Islet of Langerhans (tissue), 1 donor: ENCODE data around the gene TMPRSS6.

Experiments used
- FAIRE-seq: peaks from one replicate; lab custom pipeline; 2011; peaks lifted over from hg19 to GRCh38; lab: Jason Lieb, UNC

The TMPRSS6 gene

DNA sequence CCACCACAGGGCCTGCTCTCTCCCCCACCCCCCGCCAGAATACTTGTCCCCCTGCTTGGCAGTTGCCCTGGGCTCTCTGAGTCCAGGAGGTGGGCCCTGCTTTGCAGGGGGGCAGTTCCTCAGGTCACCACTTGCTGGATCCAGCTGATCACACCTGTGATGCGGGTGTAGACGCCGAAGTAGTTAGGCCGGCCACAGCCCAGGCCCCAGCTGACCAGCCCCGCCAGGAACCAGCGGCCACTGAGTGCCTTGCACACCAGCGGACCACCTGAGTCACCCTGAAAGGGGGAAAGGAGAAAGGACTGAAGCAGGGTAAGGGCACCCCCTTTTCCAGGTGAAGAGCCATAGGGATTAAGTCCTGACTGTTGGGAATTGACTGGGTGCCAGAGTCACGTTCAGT is 43.6 kb downstream of the TMPRSS6 start:
- no peak for FAIRE-seq

DNA sequence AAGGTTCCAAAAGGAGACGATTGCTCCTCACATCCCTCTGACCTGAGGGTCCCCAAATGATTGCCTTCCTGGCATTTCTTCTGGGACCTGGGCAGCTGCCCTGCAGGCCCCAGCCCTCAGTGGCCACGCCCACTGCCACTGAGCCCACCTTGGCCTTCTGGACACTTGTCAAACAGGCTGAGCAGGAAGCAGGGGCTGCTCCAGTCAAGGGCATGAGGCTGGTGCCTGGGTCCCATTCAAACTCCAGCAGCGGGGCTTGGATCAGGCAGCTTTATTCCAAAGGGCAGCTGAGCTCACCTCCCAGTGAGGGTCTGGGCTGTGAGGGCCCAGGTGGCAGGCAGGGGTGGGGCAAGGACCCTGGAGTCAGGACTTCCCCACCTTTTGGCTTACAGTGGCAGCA is 44.3 kb downstream of the TMPRSS6 start:
- FAIRE-seq, result no peak

- no peak for FAIRE-seq
Measured at GRCh38 chr22:37064553-37064952, 45.0 kb downstream of the TMPRSS6 start.

DNA sequence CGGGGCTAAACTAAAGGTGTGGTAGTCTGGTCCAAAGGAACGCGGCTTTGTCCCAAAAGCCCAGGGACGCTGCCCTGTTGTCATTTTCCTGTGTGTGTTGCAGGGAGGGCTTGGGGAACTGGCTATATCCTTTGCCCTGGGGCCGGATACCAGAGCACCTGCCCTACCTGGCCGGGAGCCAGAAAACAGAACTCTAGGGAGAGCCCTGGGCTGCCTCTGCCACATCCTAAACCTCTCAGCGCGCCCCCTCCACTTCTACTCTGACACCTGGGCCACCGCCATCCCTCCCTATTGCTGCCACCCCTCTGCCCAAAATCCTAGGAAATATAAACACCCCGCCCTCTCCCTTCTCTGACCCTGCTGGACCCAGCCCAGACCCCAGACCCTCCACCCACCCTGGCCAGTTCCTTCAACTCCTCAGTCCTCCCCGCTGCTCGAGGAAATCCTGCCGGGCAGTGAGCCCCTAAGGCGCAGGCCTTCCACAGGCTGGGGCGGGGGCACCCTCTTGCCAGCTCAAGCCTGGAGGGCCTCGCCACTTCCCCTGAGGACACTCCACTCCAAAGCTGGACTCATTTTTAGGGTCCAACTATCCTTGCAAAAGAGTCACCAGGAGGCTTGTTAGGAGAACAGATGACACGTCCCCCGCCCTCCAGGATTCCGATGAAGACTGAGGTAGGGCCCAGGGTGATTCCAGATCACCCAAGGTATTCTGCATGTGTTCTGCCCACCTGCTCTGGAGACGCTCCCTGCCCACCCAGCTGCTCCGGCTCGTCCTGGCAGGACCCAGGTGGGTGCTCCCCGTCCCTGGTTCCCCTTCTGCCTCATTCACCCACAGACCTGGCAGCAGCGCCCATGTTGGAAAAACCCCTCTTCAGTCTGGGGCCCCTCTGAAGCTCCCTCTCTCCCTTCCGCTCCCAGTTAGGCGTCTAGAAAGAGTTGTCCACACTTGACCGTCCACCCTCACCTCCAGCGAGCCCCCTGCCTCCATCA is 45.8 kb downstream of the TMPRSS6 start:
- no peak for FAIRE-seq

GRCh38 chr22:37062702-37063381 is 46.7 kb downstream of the TMPRSS6 start:
- FAIRE-seq, result no peak

DNA sequence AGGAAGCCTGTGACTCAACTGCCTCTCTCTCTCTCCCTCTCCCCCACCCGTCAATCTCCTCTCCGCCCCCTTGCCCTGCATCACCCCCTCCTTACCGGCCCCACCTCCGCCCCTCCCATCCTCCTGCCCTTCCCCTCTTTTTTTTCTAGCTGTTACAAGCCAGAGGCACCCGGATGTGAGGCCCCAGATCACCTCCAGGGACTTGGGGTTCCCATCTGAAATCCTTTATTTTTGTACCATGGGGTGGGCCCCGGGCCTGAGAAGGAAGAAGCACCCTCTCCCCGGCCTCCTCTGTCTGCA is 47.2 kb downstream of the TMPRSS6 start:
- FAIRE-seq, result no peak

GRCh38 chr22:37061611-37062375 is 47.7 kb downstream of the TMPRSS6 start:
- FAIRE-seq, result no peak

DNA sequence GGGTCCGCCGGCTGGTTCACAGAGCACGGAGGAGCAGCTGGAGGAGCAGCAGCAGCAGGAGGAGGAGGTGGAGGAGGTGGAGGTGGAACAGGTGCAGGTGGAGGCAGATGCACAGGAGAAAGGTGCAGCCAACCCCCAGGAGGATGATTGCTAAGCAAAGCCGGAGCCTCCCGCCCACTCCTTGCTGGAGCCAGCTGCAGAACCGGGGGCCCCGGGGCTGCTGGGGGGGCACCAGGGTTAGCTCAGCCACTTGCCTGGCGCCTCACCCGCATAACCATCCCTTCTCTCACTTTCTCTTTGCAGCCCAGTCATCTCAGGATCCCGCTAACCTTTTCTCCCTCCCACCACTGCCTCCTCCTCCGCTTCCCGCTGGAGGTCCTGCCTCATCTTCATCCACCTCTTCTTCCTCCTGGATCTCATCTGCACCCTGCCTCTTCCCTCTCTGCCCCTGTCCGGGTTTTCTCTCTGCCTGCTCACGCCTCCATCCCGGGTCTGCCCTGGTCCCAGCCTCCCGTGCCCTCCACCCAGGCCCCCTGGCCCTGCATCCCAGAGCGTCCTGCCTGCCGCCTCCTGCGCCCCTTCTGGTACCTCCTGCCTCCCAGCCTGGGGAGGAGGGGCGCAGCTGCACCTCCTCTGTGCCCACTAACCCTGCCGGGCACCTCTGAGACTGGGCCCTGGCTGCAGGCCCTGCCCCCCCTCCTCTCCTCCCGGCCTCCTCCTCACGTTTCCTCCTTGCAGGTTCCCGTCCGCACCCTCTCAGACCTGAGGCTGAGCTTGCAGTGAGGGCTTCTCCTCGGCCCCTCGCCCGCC is 48.5 kb downstream of the TMPRSS6 start:
- no peak for FAIRE-seq

DNA sequence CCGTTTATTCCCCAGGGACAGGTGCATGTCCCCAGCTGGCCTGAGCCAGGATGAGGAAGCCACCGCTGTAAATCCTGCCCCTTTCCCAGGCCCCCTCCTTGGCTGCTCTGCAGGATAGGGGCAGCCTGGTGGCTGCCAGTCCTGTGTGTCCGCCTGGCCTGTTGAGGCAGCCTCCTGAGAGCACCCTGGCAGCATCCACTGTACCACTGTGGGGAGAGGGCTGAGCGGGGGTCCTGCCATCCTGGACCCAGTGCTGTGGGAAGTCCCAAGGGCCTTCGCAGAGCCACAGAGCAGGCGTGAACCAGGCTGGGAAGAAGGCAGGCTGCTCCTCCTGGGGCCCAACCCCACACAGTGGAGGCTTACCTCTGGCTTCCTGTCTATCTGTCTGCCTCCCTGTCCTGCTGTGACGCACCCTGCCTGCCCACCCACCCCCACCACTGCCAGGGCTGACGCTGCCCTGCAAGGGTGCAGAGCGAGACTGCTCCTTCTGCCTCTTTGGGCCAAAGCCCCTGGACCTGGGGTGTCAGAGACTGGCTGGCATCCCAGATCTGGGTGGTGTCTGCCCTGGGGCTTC is 49.5 kb downstream of the TMPRSS6 start:
- no peak for FAIRE-seq

- FAIRE-seq, result no peak
Measured at GRCh38 chr22:37058917-37059701, 50.4 kb downstream of the TMPRSS6 start.

DNA sequence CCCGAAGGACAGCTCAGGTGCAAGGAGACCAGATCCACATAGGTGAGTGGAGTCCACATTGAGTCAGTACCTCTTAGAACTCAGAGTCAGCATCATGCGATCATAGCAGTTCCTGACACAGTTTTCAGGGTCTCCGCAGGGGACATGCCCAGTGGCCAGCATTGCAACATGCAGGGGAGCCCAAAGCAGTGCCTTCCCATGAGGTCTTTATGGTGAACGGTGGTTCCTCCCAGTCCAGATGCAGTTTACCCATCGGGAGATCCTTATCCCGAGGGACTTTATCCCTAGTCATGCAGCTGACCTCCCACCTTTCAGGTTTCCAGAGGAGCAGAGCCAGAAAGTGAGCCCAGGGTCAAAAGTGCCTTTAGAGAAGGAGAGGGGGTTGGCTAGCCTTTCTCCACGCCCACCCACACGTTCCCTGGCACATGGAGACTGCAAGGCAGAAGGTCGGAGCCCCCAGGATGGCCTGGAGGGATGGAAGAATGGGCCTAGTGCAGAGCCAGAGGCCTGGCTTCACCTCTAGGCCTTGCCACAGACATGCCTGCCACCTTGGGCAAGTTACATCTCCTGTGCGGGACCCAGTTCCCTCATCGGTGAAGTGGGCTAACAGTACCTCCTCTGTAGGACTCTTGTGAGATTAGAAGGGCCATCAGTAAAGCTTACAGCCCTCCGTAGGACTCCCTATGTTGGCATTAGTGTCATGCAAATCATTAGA is 51.6 kb downstream of the TMPRSS6 start:
- FAIRE-seq, result no peak

DNA sequence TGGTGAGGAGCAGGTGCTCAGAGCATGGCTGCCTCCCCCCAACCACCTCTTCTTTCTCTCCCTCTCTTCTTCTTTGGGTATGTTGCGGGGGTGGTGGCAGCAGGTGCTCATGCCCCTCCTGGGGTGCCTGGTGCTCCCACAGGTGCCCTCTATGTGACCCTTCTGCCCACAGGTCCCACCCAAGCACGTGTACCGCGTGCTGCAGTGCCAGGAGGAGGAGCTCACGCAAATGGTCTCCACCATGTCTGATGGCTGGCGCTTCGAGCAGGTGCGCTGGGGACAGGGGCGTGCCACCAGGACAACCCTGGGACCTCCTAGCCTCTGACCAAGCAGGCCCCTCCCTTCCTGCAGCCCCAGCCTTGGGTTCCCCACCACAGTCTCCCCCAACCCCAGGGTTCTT is 52.3 kb downstream of the TMPRSS6 start:
- FAIRE-seq, result no peak

DNA sequence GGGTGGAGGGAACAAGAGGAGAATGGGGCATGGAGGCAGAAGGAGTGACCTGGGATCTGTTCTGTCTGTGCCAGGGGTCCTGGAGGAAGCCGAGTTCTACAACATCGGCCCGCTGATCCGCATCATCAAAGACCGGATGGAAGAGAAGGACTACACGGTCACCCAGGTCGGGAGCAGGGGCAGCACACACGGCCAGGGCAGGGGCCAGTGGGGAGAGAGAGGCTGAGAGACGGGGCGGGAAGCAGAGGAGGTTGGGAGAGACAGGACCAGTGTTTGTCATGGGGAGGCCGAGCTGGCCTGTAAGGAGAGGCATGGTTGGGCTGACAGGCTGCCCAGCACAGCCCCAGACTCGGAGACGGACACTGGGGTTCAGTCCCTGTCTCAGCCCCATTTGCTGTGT is 53.3 kb downstream of the TMPRSS6 start:
- FAIRE-seq, result no peak

- no peak for FAIRE-seq
Measured at GRCh38 chr22:37054600-37055365, 54.7 kb downstream of the TMPRSS6 start.

DNA sequence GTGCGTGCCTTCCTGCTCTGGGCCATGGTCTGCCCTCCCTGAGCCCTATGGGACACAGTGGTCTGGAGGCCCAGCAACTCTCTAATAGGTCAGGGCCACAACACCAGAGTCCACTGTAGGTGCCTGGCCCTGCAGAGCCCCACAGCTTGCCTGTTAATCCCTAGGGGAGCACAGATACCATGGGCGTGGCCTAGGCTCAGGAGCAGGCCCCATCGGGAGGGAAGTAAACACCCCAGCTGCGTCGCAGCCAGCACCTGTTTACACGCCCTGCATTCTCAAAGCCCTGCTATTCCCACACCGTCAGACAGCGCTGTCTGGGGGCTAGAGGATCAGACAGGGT is 55.5 kb downstream of the TMPRSS6 start:
- FAIRE-seq, result no peak

DNA sequence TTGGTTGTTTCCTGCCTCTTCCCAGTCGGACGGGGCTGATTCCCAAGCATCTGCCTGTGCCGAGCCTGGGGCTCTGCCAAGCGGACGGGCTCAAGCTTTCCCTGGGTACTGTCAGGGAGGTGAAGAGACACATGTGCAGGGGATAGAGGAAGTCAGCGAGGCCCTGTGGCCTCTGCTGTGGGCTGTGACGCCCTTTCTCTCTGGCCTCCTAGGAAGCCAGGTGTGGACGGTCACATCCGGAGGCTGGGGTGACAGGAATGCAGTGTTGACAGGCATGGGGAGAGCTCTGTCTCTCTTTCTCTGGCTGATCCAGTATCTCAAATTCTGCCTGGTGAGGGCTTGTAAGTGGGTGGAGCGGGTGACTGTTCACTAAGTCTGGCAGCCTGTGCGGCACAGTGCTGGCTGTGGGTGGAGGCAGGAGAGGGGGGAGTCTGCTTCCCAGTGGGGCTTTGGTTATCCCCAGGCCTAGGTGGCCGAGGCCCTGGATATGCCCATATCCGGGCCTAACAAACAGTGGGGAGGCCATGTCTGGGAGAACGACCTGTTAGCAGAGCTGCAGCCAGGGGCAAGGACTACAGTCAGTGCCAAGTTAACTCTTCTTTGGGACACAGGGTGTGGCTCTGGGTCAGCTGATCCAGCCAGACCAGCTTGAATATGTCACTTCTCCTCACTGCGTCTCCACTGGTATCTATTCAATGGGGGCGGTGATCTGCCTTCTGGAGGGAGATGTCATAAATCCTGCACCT is 56.0 kb downstream of the TMPRSS6 start:
- FAIRE-seq, result no peak

- no peak for FAIRE-seq
Measured at GRCh38 chr22:37052386-37053309, 56.9 kb downstream of the TMPRSS6 start.
